ENCODE data around the gene RRP15.

RRP15 gene

DNA sequence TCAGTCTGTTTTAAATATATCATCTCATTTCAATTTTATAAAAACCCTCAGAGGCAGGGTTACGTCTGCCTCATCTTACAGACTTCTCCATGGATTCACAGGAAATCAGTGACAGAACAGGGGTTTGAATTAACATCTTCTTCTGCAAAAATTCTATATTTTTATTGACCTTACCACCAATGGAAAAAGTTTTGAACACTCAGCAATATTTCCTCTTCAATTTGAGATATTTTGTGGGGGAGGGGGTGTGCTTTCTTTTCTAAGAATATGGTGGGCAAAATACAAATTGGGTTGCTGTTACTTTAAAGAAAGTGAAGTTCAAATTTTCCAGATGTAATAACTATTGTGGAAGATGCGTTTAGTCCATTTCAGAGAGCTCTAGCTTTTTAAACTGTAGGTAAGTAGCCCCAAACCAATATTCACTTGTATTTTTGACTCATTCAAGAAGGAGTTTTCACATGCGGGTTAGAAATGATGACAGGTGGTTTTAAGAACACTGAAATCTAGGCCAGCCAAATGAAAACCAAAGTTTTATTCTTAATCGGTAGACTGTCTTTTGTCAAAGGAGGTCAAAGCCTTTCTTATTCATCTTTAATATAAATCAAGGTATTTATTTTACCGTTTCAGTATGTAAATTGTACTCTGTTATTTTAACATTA, 77.5 kb downstream of the RRP15 start:
- no peak for DNase-seq (ENCODE audit: low read depth)

- no peak for DNase-seq (ENCODE audit: low read depth)
Observed at GRCh38 chr1:218363141-218363540, 78.0 kb downstream of the RRP15 start.

GRCh38 chr1:218364028-218364710, 79.1 kb downstream of the RRP15 start:
- DNase-seq (ENCODE audit: low read depth), result no peak

DNA sequence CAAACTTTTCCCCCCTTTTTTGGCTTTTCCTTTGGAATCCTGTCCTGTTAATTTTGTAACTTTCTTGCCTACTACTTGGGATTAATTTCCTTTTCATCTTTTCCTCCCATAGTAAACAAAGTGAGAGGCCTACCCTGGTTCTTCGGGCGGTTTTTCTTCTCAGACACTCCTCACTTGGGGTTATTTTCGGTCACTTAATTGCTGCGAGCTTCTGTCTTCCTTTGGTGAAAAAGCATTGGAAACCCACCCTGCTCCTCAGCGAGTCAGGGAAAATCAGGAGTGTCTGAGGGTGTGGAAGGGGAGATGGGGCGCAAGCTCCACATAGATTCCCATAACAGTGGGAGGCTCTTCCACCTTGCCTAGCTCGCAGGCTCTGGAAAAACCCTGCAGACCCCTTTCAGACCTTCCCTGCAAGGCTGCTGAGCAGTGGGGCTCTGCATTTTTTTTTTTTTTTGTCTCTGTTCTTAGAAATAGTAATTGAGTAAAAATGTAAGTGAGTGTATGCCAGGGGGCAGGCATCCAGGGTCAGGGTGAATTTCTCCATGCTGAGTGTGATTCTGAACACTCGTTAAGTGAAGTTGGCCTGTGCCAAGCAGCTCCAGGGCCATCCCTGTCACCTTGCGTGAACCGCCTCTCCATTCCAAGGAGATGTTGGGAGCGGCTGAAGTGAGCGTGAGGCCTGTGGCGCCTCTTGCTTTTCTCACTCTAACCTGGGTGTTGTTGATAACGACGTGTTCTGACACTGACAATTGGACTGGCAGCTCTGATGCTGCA, 80.3 kb downstream of the RRP15 start:
- no peak for DNase-seq (ENCODE audit: low read depth)

DNA sequence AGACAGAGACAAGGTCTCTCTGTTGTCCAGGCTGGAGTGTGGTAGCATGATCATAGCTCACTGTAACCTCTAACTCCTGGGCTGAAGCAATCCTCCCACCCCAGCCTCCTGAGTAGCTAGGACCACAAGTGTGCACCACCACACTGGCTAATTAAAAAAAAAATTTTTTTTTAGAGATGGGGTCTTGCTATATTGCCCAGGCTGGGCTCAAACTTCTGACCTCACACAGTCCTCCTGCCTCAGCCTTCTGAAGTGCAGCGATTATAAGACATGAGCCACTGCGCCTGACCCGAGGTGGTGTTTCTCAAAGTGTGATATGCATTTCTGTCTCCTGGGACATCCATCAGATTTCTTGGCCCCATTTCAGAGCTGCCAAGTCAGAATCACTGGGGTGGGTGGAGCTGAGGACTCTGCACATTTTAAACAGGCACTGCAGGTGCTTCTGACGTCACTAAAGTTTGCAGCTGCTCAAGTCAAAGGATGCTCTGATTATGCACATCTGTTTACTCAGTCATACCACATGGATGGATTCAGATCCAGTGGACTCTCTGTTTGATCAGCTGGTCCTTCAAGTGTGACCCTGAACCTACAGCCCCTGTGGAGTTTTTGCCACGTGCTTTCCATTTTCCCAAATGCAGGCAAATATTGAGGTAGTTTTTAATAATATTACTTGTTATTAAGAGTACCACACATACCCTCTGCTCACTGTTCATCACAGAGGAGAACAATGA, 81.4 kb downstream of the RRP15 start:
- DNase-seq (ENCODE audit: low read depth), result no peak

GRCh38 chr1:218367118-218367517, 82.0 kb downstream of the RRP15 start:
- DNase-seq (ENCODE audit: low read depth), result no peak

DNA sequence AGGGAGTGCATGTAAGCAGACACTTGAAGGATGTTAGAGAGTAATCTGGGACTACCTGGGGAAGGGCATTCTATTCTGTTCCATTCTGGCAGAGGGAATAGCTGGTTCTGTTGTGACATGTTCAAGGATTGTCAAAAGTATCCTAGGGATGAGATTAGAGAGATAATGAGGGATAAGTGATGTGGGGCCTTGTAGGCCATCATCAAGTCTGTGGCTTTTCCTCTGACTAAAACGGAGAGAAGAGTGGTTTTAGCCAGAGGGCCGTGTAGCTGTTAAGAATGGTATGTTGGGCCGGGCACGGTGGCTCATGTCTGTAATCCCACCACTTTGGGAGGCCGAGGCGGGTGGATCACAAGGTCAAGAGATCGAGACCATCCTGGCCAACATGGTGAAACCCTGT, 83.6 kb downstream of the RRP15 start:
- no peak for DNase-seq (ENCODE audit: low read depth)

DNA sequence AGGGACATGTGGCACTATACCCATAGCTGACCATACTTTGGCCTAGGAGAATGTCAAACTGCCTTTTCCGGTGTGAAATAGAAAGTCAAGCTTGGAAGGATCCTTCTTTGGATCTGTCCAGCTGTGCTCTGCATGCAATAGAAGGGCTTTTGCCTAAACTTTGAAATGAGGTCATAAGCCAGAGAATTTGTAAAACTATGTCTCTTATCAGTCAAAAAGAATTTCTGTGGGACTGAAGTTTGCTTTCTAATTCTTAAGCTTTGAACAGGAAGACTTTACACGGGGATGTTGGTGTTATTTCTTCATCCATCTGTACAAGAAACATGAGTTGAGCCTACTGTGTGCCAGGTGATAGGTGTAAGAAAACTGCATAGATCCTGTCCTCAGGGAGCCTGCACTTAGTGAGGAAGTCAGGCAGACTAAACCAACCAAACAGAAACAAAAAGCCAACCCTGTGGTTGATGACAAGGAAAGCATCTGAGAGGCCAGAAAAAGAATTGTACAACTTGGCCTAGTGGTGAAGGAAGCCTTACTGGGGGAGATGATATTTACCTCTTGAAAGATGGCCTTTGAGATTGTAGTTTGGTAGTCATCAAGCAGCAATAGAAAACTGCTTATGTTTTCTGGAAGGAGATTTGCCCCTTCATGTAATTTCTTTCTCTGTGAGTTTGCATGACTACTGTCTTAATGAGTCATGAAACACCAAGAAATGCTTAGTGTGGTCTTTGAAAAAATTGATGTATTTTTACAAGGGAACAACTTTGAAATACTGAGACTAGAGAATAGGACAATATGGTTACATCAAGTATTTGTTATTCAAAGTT, 84.8 kb downstream of the RRP15 start:
- no peak for DNase-seq (ENCODE audit: low read depth)

DNA sequence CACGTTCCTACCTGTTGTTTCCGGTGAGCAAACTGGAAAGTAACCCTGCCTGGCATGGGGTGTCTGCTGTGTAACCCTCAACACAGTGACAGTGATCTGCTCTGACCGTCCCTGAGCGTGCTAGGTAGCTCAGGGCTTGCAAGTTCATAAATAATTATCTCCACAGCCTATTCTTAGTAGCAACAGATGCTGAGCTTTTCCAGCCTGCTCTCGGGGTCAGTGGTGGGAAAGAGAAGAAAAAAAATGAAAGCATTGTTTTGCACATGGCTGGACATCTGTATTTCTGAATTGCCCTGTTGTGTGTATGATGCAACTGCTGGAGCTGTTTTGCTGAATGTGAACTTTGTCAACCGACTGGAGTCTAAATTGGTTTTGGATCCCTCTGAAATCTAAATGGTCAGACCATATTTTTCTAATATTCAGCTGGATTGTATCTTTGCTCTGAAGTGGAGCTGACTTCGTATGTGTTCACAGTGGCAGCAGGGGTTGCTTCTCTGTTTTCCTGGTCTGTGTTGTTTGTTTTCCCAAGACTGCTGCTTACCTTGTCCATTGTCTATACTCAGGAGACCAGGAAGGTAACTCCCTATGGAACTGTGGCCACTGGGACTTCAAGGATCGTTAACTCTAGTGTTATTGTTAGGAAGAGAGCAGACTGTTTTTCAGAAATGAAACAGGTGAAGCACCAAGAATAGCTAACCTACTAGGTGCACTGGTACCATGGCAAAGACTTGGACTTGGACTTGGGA, 87.0 kb downstream of the RRP15 start:
- DNase-seq (ENCODE audit: low read depth), result no peak

- no peak for DNase-seq (ENCODE audit: low read depth)
Observed at GRCh38 chr1:218374401-218375353, 89.6 kb downstream of the RRP15 start.

- no peak for DNase-seq (ENCODE audit: low read depth)
Observed at GRCh38 chr1:218376722-218377121, 91.6 kb downstream of the RRP15 start.

DNA sequence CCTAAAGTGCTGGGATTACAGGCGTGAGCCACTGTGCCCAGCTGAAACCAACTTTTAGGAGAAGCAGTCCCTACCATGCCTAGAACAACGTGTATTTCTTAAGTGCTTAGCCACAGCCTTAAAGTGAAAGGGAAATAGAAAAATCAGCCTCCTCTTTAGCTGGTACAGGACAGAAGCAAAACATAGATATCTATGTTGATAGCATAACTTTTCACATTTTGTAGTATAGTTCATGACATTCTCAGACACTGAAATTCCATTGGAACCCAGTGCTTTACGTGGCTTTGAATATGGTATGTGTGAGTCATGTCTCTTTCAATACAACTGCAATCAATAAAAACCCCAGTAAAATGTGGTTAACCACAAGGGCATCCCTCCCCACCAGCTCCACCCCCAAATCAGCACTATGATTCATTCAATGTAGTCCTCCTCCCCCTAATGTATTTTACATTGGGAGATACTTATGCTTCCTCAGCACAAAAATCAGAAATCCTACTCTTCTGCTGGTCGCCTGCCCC, 92.1 kb downstream of the RRP15 start:
- peak; percentile 91 for DNase-seq (ENCODE audit: low read depth)

DNA sequence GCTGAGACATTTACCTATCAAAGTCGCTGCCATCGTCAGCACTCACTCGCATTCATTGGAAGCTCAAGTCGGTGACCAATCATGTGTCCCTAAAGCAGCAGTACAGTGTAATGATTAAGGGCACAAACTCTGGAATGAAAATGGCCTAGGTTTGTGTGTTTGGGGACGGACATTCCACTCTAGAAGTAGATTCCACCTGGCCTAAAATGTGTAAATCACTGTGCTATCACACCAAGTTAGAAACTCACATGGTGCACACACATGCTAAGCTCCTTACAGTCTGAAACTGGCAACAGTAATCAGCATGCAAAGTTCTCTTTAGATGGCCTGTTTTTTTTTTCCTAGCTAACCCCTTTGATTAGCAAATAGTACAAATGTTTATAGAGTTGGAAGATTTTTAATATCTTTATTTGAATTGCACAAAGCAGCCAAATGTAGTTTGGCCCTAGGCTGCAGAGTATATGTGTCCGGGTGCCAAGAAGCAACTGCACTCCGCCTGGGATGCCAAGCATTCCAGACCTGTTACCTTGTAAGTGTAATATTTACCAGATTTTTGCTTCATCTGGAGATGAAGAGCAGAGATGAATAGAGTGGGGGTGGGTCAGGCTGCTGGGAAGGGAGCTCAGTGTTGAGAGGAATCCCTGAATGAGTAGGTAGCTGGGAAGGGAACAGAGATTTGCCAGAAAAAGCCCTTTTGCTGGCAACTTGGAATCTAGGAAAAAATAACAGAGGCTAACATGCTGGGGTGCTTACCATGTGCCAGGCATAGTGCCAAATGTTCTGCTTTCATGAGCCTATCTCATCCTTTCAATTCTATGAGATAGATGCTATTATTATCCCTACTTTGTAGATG, 95.3 kb downstream of the RRP15 start:
- DNase-seq (ENCODE audit: low read depth), result peak; percentile 71

DNA sequence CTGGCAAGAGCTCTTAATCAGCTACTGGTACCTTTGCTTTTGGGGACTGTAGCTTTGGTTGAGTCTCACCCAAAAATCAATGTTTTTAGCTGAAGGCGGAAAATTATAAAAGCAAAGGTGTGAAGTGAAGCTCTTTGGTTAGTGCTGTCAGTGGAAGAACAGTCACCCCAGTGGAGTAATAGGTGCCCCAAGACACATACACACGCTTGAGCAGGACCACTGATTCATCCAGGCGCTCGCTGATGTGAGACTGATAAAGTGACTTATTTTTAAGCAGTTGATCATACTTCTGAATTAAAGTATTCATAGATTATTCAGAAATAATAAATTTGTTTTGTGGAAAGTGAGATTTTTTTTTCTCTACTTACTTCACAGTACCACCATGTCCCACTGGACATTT, 97.2 kb downstream of the RRP15 start:
- DNase-seq (ENCODE audit: low read depth), result no peak

DNA sequence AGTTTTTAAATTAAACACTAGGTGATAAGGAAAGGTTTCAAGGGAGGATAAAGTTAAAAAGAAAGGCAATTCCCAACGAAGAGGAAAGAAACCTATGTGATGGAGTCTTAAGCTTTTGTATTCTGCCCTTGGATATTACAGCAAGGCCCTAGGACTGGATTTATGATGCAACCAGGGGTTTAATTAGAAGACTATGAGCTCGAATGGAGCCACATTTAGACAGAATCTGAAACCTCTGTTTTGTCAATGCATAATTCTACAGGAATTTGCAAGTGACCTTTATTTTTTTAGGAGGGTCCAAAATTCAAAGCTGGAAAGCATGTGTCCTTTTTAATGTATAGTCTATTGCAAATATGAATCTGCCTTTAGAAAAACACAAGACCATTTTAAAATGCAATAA, 98.0 kb downstream of the RRP15 start:
- no peak for DNase-seq (ENCODE audit: low read depth)

DNA sequence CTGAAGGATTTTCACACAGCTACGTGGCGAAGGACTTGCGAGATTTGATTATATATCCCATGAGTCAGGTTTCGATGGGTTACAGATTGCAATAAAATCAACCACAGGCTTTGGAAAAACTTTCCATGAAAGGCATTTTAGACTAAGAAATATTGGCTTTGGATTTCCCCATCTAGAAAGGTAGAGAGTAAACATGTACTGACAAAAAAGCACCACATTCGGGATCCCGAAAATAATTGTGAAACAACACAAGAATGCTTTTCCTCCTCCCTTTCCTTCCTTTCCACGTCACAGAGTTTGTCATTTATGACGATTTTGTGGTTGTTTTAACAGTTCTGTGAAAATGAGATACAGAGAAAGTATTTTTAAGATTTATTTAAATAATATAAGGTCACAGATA, 98.6 kb downstream of the RRP15 start:
- DNase-seq (ENCODE audit: low read depth), result no peak

DNA sequence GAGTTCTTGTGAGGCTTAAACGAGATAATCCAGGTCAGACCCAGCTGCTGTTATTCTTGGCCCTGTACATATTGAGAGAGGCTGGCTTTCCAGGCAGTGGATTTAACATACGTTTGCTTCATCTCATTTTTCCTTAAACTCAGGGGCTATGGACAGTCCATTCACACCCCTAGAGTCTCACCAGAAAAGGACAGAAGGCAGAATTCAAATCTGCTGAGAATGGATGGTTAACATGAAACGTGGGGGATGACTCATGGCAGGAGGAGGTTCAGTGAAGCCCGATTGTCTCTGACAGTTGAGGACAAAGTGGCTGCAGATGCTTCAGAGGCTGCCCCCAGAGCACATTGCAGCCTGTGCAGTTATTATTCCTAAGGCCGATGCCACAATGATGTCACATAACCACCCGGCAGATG, 99.5 kb downstream of the RRP15 start:
- no peak for DNase-seq (ENCODE audit: low read depth)

All from GM04503 (cell line).